Neural cell (in vitro differentiated cells): ENCODE data around the gene BCO1. TPM values are rescaled to one million over a fixed set of nuclear protein-coding genes. Genes with fewer than 3 reads are reported as not detected.

Experiments used
- H2AFZ ChIP-seq: fragments of 200-600, 300-800 bp; sonication (generic), shearing (Covaris generic); 2 replicates; pipeline ENCODE4 v1.6.0; 2014; ENCODE audit warnings: low read depth, mild to moderate bottlenecking, antibody characterized with exemption, low read length, moderate library complexity
- H3F3A ChIP-seq: fragments of 200-600 bp; shearing (Covaris generic); 2 replicates; pipeline ENCODE4 v1.6.1; 2016; ENCODE audit warnings: mild to moderate bottlenecking, moderate library complexity, mixed read lengths, antibody characterized with exemption, low read length; ENCODE audit not compliant: insufficient read depth, poor library complexity, severe bottlenecking
- H3K27ac ChIP-seq: fragments of 200-600, 300-800 bp; sonication (generic), shearing (Covaris generic); 2 replicates; pipeline ENCODE4 v1.5.1; 2014; ENCODE audit warnings: mild to moderate bottlenecking, low read length, moderate library complexity
- H3K27me3 ChIP-seq: fragments of 300-800, 200-600 bp; sonication (generic), shearing (Covaris generic); 2 replicates; pipeline ENCODE4 v1.6.0; 2014; ENCODE audit warnings: mild to moderate bottlenecking, low read depth, low read length, moderate library complexity; ENCODE audit not compliant: insufficient read depth
- H3K36me3 ChIP-seq: fragments of 300-800, 200-600 bp; sonication (generic), shearing (Covaris generic); 2 replicates; pipeline ENCODE4 v1.5.1; 2014; ENCODE audit warnings: mild to moderate bottlenecking, antibody characterized with exemption, low read length, moderate library complexity; ENCODE audit not compliant: insufficient read depth
- H3K4me2 ChIP-seq: fragments of 300-800, 200-600 bp; sonication (generic), shearing (Covaris generic); 2 replicates; pipeline ENCODE4 v1.6.0; 2014; ENCODE audit warnings: mild to moderate bottlenecking, low read length
- H3K4me3 ChIP-seq: fragments of 300-800, 200-600 bp; sonication (generic), shearing (Covaris generic); 2 replicates; pipeline ENCODE4 v1.5.1; 2014; ENCODE audit warnings: mild to moderate bottlenecking, low read length, moderate library complexity
- H3K79me2 ChIP-seq: fragments of 200-600 bp; shearing (Covaris generic); replicated peaks from 2 replicates; pipeline ENCODE4 v1.6.0; 2014; ENCODE audit warnings: mild to moderate bottlenecking, low read length, moderate library complexity; ENCODE audit not compliant: insufficient read depth
- H3K9ac ChIP-seq: fragments of 300-800, 200-600 bp; sonication (generic), shearing (Covaris generic); 2 replicates; pipeline ENCODE4 v1.6.1; 2016; ENCODE audit warnings: mild to moderate bottlenecking, low read length, mixed read lengths
- H3K9me2 ChIP-seq: fragments of 200-600 bp; shearing (Covaris generic); 2 replicates; pipeline ENCODE4 v1.6.1; 2016; ENCODE audit warnings: mild to moderate bottlenecking, low read length, mixed read lengths; ENCODE audit not compliant: insufficient read depth
- H3K9me3 ChIP-seq: fragments of 200-600, 300-800 bp; sonication (generic), shearing (Covaris generic); 2 replicates; pipeline ENCODE4 v1.6.1; 2016; ENCODE audit warnings: mild to moderate bottlenecking, mixed run types, low read length, moderate library complexity, mixed read lengths
- H4K20me1 ChIP-seq: fragments of 200-600 bp; shearing (Covaris generic); 2 replicates; pipeline ENCODE4 v1.6.1; 2016; ENCODE audit warnings: mild to moderate bottlenecking, mixed run types; ENCODE audit not compliant: insufficient read depth
- EP300 ChIP-seq: fragments of 450-650 bp; conservative IDR thresholded peaks from 2 replicates; pipeline ENCODE4 v1.6.1; 2014; ENCODE audit warnings: antibody characterized with exemption, mild to moderate bottlenecking, moderate library complexity; ENCODE audit not compliant: poor library complexity, severe bottlenecking
- EZH2 ChIP-seq: fragments of 200-600, 300-800 bp; shearing (Covaris generic), sonication (generic); IDR thresholded peaks from 2 replicates; pipeline ENCODE4 v1.6.1; 2014; ENCODE audit warnings: antibody characterized with exemption, low read length, borderline replicate concordance, mild to moderate bottlenecking; ENCODE audit not compliant: insufficient read depth, poor library complexity, severe bottlenecking
- MXI1 ChIP-seq: fragments of 450-650 bp; conservative IDR thresholded peaks from 2 replicates; pipeline ENCODE4 v1.6.1; 2014; ENCODE audit warnings: antibody characterized with exemption, mild to moderate bottlenecking; ENCODE audit not compliant: poor library complexity, severe bottlenecking
- POLR2AphosphoS5 ChIP-seq: IDR thresholded peaks from 2 replicates; pipeline ENCODE4 v1.6.1; 2012
- RAD21 ChIP-seq: fragments of 450-650 bp; conservative IDR thresholded peaks from 2 replicates; pipeline ENCODE4 v1.6.1; 2014; ENCODE audit warnings: antibody characterized with exemption, mild to moderate bottlenecking, moderate library complexity
- REST ChIP-seq: IDR thresholded peaks from 2 replicates; pipeline ENCODE4 v1.6.1; 2012; ENCODE audit warnings: borderline replicate concordance
- SMC3 ChIP-seq: fragments of 450-650 bp; conservative IDR thresholded peaks from 2 replicates; pipeline ENCODE4 v1.6.1; 2014; ENCODE audit warnings: antibody characterized with exemption, mild to moderate bottlenecking, moderate library complexity; ENCODE audit not compliant: poor library complexity
- TAF1 ChIP-seq: IDR thresholded peaks from 2 replicates; pipeline ENCODE4 v1.6.1; 2012; ENCODE audit warnings: low read depth
- polyA plus RNA-seq: library from polyadenylated mRNA; depleted of rRNA; stranded (reverse); fragments of >200 nt; gene quantifications from 2 replicates; pipeline ENCODE4 v1.2.3, GENCODE V29; 2014
- TF ChIP-seq, protein P1 (sequence below): fragments of 450-650 bp; IDR thresholded peaks from 2 replicates; pipeline ENCODE4 v1.5.1; 2014; ENCODE audit warnings: antibody characterized with exemption, mild to moderate bottlenecking, moderate library complexity; ENCODE audit not compliant: poor library complexity, severe bottlenecking

The BCO1 gene
- polyA plus RNA-seq, 1 donor from 2014 or later, result not detected

DNA sequence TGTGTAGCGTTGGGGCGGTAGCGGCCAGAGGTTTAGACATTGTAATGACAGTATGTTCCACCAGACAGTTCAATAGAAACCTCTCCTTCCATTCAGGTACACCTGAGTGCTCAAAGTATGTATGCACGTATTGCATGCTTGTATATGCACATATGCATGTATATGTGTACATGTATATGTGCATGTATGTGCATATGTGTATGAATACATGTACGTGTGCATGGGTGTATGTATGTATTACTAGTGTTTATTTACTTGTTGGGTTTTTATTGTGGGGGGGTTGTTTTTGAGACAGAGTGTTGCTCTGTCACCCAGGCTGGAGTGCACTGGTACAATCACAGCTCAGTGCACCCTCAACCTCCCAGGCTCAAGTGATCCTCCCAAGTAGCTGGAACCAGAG lies 30.0 kb downstream of the BCO1 start:
- Histone ChIP-seq H3K9ac (no peak overlapping the region), H3F3A (no peaks in the 10 kb centered on the region), H3K27me3 (no peaks in the 10 kb centered on the region), H3K79me2 (no peaks in the 10 kb centered on the region), H3K4me2 (no peak overlapping the region), H3K9me3 (no peaks in the 10 kb centered on the region), H3K27ac (no peak overlapping the region), H3K9me2 (no peaks in the 10 kb centered on the region), H4K20me1 (no peaks in the 10 kb centered on the region), H3K36me3 (no peaks in the 10 kb centered on the region), H2AFZ (no peak overlapping the region), H3K4me3 (no peak overlapping the region)
- TF ChIP-seq SMC3 (no peak), REST (no peak), EP300 (no peak), POLR2AphosphoS5 (no peak), MXI1 (no peak), RAD21 (no peak), EZH2 (no peak), TAF1 (no peak)
- TF ChIP-seq, protein P1, sequence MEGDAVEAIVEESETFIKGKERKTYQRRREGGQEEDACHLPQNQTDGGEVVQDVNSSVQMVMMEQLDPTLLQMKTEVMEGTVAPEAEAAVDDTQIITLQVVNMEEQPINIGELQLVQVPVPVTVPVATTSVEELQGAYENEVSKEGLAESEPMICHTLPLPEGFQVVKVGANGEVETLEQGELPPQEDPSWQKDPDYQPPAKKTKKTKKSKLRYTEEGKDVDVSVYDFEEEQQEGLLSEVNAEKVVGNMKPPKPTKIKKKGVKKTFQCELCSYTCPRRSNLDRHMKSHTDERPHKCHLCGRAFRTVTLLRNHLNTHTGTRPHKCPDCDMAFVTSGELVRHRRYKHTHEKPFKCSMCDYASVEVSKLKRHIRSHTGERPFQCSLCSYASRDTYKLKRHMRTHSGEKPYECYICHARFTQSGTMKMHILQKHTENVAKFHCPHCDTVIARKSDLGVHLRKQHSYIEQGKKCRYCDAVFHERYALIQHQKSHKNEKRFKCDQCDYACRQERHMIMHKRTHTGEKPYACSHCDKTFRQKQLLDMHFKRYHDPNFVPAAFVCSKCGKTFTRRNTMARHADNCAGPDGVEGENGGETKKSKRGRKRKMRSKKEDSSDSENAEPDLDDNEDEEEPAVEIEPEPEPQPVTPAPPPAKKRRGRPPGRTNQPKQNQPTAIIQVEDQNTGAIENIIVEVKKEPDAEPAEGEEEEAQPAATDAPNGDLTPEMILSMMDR, result no peak

GRCh38 chr16:81273223-81273950 lies 34.9 kb downstream of the BCO1 start:
- Histone ChIP-seq H3K9me2 (no peaks in the 10 kb centered on the region), H3K36me3 (no peaks in the 10 kb centered on the region), H3K9ac (no peak overlapping the region), H3K4me2 (no peak overlapping the region), H3K79me2 (no peaks in the 10 kb centered on the region), H3F3A (no peaks in the 10 kb centered on the region), H4K20me1 (no peaks in the 10 kb centered on the region), H3K27ac (no peak overlapping the region), H2AFZ (no peak overlapping the region), H3K27me3 (no peaks in the 10 kb centered on the region), H3K9me3 (no peaks in the 10 kb centered on the region), H3K4me3 (no peak overlapping the region)
- TF ChIP-seq TAF1 (no peak), REST (no peak), EZH2 (no peak), POLR2AphosphoS5 (no peak), EP300 (no peak), MXI1 (no peak), SMC3 (no peak), RAD21 (no peak)
- TF ChIP-seq, protein P1, result no peak
